Endometrial microvascular endothelial cells (primary cell): Measurements from ENCODE around the gene PI4K2A. TPM values are rescaled to one million over a fixed set of nuclear protein-coding genes. Genes with fewer than 3 reads are reported as not detected.

Experiments
- in situ Hi-C: cut with HindIII; loops from 2 replicates; pipeline ENCODE4 v1.10.0; 2017; ENCODE audit warnings: low sequenced_read_pairs, low pct_unique_long_range_greater_than_20kb; ENCODE audit errors: inconsistent ontology term
- total RNA-seq: library from RNA; depleted of rRNA; stranded (reverse); fragments of >200 nt; gene quantifications from one replicate; pipeline ENCODE4 v1.2.3, GENCODE V29; 2015; ENCODE audit errors: inconsistent ontology term

Gene PI4K2A
- total RNA-seq, 1 donor from 2014 or later, result 24.6 TPM

- in situ Hi-C loops, result no loop called here
These were observed 77.2 kb downstream of the PI4K2A start for GRCh38 chr10:97717627-97718026.

GRCh38 chr10:97718178-97718577 lies 77.7 kb downstream of the PI4K2A start:
- in situ Hi-C loops, result no loop called here

- in situ Hi-C loops, result no loop called here
These were observed 78.2 kb downstream of the PI4K2A start for GRCh38 chr10:97718659-97719142.

DNA sequence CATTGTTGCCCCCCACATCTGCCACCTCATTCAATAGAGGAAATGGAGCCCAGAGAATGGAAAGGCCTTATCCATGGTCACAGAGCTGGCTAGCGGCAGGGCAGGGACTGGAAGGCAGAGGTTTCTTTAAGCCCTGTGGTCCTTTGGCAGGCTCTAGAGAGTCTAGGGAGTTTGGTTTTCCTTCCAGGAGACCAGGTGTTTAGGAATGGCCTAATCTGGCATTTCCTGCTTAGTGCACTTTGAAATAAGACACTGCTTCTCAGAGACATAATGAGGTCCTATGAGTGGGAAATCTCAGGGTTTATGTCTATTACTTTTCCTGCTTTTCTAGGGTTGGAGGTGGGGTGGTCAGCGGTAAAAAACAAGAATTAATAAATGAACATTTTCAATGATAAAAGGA lies 79.1 kb downstream of the PI4K2A start:
- in situ Hi-C loops, result no loop called here

DNA sequence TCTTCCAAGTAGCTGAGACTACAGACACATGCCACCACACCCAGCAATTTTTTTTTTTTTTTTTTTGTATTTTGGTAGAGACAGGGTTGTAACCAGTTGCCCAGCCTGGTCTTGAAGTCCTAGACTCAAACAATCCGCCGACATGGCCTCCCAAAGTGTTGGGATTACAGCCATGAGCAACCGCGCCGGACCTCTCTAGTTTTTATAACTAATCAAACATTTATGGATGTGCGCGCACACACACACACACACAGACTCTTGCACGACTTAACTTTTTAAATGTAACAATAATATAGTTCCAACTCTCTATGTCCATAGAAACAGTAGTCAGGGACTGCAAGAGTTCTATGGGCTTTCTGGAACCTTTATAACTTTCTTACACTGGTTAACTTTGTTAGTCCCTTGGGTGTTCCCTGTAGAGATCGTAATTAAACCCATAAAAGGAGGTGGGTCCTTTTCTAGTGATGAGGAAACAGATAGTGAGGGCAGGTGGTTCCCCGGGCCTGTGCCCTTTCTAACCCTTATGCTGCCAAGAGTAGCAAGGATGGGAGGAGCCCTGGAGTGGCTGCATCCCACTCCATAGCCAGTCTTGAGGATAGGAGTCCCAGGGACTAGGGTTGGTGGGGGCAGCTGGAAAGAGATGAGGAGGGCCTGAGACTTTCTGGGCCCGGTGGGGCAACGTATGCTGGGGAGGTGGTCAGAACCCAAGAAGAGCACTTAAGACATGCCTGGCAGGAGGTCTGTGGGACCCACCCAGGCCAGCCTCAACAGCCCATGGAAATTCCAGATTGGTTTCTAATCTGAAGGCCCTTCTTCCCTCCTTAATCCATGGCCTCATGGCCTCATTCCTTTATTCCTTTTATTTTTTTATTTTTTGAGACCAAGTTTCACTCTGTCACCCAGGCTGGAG lies 81.7 kb downstream of the PI4K2A start:
- in situ Hi-C loops, result no loop called here

DNA sequence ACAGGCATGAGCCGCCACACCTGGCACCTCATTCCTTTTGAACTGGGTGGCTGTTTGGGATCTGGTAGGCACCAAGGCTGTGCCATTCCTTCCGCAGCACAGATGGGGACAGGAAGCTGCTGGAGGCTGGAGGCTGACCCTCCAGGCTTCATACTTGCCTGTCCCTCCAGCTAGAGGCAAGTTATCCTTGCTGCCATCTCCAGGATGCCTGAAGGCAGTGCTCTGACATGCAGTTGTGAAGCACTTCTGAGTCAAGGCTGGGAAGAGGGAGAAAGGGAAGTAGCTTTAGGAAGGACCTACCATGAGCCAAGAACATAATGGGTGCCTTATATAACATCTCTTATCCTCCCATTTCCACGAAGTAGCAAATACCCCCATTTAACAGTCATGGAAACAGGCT lies 82.5 kb downstream of the PI4K2A start:
- in situ Hi-C loops, result no loop called here

DNA sequence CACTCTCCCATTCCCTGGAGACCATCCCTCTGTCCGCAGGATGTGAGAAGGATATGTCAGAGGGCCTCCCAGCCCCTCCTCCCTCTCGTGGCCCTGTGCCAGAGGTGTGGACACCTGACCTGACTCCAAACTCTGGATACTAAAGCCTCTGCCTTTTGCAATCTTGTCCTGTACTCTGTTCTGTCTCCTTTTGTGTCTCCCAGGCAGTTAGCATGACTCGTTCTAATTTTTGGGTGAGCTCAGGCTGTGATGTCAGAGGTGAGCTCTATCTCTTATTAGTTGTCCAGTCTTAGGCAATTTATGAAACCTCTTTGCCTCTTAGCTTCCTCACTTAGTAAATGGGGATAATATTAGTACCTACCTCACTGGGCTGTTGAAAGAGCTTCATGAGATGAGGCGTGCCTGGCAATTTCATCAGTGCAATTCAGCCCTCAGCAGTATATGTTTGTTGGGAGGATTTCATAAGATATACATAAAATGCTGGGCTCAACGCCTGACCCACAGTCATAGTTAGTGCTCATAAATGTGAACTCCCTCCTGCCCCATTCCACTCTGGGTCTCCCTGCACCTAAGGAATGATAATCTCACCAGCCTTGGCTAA lies 84.0 kb downstream of the PI4K2A start:
- in situ Hi-C loops, result no loop called here

Other genes starting within 250 kb of the PI4K2A start
- 27.9 TPM for gene RRP12, start 239.3 kb upstream of the PI4K2A start, total RNA-seq
- 735 TPM for gene PGAM1, start 214.5 kb upstream of the PI4K2A start, total RNA-seq
- 76.7 TPM for gene EXOSC1, start 194.7 kb upstream of the PI4K2A start, total RNA-seq
- 62.8 TPM for gene ZDHHC16, start 194.5 kb upstream of the PI4K2A start, total RNA-seq
- gene MMS19, start 142.2 kb upstream of the PI4K2A start, total RNA-seq, result 91.4 TPM
- 34.5 TPM for gene UBTD1, start 141.7 kb upstream of the PI4K2A start, total RNA-seq
- gene ANKRD2, start 67.9 kb upstream of the PI4K2A start, total RNA-seq, result 2.5 TPM
- 0.37 TPM for gene HOGA1, start 56.3 kb upstream of the PI4K2A start, total RNA-seq
- not detected for gene C10orf62, start 51.0 kb upstream of the PI4K2A start, total RNA-seq
- 4.7 TPM for gene MORN4, start 7.2 kb upstream of the PI4K2A start, total RNA-seq
- gene AVPI1, start 46.6 kb downstream of the PI4K2A start, total RNA-seq, result 3.6 TPM
- gene MARVELD1, start 73.1 kb downstream of the PI4K2A start, total RNA-seq, result 35.1 TPM
- 10.3 TPM for gene ZFYVE27, start 96.5 kb downstream of the PI4K2A start, total RNA-seq
- gene SFRP5, start 131.3 kb downstream of the PI4K2A start, total RNA-seq, result not detected
- gene GOLGA7B, start 209.2 kb downstream of the PI4K2A start, total RNA-seq, result not detected